ENCODE measurements around the gene GRIK5.

Gene GRIK5, protein sequence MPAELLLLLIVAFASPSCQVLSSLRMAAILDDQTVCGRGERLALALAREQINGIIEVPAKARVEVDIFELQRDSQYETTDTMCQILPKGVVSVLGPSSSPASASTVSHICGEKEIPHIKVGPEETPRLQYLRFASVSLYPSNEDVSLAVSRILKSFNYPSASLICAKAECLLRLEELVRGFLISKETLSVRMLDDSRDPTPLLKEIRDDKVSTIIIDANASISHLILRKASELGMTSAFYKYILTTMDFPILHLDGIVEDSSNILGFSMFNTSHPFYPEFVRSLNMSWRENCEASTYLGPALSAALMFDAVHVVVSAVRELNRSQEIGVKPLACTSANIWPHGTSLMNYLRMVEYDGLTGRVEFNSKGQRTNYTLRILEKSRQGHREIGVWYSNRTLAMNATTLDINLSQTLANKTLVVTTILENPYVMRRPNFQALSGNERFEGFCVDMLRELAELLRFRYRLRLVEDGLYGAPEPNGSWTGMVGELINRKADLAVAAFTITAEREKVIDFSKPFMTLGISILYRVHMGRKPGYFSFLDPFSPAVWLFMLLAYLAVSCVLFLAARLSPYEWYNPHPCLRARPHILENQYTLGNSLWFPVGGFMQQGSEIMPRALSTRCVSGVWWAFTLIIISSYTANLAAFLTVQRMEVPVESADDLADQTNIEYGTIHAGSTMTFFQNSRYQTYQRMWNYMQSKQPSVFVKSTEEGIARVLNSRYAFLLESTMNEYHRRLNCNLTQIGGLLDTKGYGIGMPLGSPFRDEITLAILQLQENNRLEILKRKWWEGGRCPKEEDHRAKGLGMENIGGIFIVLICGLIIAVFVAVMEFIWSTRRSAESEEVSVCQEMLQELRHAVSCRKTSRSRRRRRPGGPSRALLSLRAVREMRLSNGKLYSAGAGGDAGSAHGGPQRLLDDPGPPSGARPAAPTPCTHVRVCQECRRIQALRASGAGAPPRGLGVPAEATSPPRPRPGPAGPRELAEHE

DNA sequence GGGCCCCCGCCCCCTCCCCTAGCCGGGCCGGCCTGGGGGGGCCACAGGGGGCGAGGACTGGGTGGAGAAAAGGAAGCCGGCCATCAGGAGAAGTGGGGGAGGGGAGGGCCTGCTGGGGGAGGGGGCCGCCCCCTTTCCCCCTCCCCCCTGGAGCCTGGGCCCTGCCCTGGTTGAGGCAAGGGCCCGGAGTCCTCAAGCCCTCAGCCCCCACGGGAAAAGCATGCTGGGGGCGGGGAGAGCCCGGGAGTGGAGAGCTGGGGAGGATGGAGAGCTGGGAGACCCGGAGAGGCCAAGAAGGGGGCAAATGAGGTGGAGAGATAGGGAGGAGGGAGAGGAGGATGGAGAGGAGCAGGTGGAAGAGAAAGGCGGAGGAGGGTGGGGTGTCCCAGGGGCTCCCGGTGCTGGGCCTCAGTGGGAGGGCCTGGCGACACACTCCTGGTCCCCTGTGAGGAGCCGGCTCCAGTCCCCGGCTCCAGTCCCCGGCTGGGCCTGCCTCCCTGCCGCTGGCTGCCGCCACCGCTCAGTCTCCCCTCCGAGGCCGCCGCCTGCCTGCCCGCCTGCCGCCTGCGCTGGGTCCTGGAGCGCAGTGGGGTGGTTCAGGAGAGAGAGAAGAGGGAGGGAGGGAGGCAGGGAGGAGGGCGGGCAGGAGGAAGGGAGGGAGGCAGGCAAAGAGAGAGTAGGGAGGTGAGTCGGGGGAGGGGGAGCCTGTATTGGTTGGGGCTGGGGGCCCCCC lies at the start of gene GRIK5:
Gene GRIK5, minus strand, starts transcription at position 588 of the 733 bp plus-strand sequence. CDS start 4,436 bp downstream, outside the sequence.
- TF ChIP-seq, protein P1, sequence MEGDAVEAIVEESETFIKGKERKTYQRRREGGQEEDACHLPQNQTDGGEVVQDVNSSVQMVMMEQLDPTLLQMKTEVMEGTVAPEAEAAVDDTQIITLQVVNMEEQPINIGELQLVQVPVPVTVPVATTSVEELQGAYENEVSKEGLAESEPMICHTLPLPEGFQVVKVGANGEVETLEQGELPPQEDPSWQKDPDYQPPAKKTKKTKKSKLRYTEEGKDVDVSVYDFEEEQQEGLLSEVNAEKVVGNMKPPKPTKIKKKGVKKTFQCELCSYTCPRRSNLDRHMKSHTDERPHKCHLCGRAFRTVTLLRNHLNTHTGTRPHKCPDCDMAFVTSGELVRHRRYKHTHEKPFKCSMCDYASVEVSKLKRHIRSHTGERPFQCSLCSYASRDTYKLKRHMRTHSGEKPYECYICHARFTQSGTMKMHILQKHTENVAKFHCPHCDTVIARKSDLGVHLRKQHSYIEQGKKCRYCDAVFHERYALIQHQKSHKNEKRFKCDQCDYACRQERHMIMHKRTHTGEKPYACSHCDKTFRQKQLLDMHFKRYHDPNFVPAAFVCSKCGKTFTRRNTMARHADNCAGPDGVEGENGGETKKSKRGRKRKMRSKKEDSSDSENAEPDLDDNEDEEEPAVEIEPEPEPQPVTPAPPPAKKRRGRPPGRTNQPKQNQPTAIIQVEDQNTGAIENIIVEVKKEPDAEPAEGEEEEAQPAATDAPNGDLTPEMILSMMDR (IDR thresholded peaks at IDR 0.05; ENCODE audit: low read length, missing control alignments), result no peak
- no peak within 1 kb of the TSS for H3K4me3 ChIP-seq (replicated peaks; ENCODE audit: low read depth, low read length)

DNA sequence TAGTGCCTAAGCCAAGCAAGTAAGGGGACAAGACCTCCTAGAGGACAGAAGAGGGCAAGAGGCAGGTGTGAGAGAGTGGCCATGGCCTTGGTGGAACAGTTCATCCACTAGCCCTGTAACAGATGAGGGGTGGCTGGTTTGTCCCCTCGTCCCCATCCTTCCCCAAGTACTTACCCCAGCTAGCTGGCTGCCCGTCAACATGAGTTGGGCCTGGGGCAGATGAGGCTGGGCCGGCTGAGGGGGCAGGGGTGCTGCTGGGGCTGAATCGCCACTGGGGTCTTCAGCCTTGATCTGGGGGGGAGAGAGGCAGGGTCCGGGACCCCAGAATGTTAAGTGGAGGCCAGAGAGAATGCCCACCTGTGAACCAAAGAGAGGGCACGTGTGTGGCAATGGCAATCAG lies 47.1 kb upstream of the GRIK5 start:
- DNase-seq (ENCODE audit: low read depth), result no peak
- H3K4me3 ChIP-seq (replicated peaks; ENCODE audit: low read depth, low read length), result no peak overlapping the region
- TF ChIP-seq, protein P1 (IDR thresholded peaks at IDR 0.05; ENCODE audit: low read length, missing control alignments), result no peak

More for the DNA sequence above, at the start of gene GRIK5:
- DNase-seq (ENCODE audit: low read depth), result no peak

DNA sequence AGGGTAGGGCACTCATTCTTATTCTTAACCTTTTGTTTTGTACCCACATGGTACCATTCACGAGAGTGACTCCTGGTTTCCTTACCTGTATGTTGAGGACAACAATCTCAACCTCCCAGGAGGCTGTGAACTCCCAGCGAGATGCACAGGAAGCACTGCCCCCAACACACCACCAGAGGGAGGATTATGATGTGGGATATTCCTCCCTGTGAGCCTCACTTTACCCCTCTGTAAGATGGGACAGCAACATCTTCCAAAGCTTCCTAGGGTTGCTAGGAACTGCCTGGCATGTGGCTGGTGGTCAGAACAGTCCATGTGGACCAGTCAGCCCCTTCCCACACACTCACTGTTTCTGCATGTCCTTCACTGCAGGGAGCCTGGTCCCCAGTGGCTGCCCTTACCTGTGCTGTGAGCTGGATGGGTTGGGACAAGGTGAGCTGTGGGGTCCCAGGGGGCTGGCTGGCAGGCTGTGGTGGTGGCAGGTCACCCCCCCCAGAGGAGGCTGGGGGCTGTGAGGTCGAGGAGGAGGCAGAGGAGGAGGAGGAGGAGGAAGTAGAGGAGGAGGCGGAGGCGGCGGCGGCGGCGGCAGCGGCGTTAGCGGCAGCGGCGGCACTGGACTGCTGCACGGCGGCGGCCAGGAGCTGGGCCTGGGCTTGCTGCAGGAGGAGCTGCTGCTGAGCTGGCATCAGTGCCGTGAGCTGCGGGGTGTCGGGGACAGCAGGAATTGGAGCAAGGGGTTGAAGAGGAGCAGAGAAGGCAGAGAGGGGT lies 46.5 kb upstream of the GRIK5 start:
- no peak overlapping the region for H3K4me3 ChIP-seq (replicated peaks; ENCODE audit: low read depth, low read length)
- no peak for DNase-seq (ENCODE audit: low read depth)
- TF ChIP-seq, protein P1 (IDR thresholded peaks at IDR 0.05; ENCODE audit: low read length, missing control alignments), result no peak

DNA sequence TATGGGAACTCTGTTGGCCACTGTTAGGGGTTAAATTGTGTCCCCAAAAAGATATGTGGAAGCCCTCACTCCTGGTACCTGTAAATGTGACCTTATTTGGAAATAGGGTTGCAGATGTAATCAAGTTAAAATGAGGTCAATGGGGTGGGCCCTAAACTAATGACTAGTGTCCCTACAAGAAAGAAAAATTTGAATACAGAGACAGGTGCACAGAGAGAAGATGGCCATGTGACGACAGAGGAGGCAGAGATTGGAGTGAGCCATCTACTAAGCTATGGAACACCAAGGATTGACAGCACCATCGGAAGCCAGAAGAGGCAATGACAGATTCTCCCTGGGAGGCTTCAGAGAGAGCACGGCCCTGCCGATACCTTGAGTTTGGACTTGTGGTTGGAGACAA lies 45.7 kb upstream of the GRIK5 start:
- no peak for DNase-seq (ENCODE audit: low read depth)
- TF ChIP-seq, protein P1 (IDR thresholded peaks at IDR 0.05; ENCODE audit: low read length, missing control alignments), result no peak
- no peak overlapping the region for H3K4me3 ChIP-seq (replicated peaks; ENCODE audit: low read depth, low read length)

DNA sequence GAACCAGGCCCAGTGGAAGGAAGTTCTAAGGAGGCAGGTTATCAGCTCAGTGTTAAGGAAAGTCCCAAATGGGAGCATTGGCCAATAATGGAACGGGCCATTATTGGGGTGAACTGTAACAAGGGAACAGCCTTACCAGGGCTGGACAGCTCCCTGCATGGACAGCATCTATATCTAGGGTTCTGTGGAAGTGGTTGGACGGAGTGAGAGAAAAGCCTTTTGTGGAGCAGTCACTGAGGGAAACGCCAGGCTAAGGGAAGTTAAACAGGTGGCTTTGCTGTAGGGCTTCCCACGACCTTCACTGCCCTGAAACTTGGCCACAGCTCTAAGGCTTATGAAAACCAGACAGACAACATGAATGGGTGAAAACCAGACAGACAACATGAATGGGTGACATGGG lies 45.2 kb upstream of the GRIK5 start:
- no peak overlapping the region for H3K4me3 ChIP-seq (replicated peaks; ENCODE audit: low read depth, low read length)
- peak; percentile 44 for DNase-seq (ENCODE audit: low read depth)
- TF ChIP-seq, protein P1 (IDR thresholded peaks at IDR 0.05; ENCODE audit: low read length, missing control alignments), result no peak

DNA sequence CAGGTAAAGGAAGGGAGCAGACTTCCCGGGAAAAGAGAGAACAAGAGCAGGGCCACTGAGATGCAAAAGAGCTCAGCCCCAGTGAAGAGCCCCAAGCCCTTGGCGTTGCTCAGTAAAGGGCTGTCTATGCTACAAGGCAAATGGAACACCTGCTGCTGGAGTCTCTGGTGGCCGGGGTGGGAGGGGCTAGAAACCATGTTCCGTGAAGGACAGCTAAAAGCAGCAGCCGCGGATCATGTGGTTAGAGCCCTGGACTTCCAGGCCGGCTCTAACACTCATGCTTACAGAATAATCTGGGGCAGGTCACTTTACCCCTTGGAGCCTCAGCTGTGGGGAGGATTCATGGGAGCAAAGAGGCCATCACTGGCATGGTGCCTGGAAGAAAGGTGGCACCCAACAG lies 44.4 kb upstream of the GRIK5 start:
- DNase-seq (ENCODE audit: low read depth), result no peak
- TF ChIP-seq, protein P1 (IDR thresholded peaks at IDR 0.05; ENCODE audit: low read length, missing control alignments), result no peak
- H3K4me3 ChIP-seq (replicated peaks; ENCODE audit: low read depth, low read length), result no peak overlapping the region

Data from fibroblast of pulmonary artery (primary cell).